NT2/D1 (cell line): Measurements from ENCODE around the gene COL20A1.

Experiments used
- SUZ12 ChIP-seq: IDR thresholded peaks from 2 replicates; pipeline ENCODE4 v1.6.1; 2011; ENCODE audit not compliant: insufficient read length, insufficient read depth; ENCODE audit errors: extremely low read depth
- YY1 ChIP-seq: IDR thresholded peaks from 2 replicates; pipeline ENCODE4 v1.6.1; 2011; ENCODE audit not compliant: insufficient read length, insufficient read depth
- ZNF274 ChIP-seq: IDR thresholded peaks from 2 replicates; pipeline ENCODE4 v1.6.1; 2011; ENCODE audit warnings: mild to moderate bottlenecking, low read depth, low read length

DNA sequence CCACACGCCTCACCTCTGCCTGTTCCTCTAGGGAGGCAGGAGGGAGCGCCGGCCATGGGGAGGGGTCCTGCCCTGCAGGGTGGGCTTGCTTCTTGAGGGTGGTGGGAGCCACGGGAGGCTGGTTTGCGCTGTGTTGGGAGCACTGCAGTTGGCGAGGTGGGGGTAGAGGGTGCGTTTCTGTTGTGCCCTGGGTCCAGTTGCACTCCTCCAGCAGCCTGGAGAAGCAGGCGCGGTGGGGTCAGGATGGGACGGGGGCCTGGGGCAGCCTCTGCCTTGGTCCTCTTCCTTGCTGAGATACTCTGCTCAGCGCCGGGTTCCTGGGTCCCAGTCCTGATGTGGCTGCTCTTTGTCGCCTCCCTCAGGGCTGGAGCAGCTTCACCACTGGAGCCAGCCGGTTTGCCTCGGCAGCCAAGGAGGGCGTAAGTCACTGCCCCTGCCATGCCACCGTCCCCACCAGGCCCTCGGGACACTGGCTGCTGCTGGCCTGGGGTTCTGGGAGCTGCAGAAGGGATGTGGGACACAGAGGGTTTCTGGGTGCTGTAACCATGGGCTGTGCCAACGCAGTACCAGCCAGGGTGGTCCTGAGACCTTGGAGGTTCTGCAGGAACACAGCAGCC is 11.9 kb upstream of the COL20A1 start:
- TF ChIP-seq ZNF274 (no peak), YY1 (no peak), SUZ12 (no peak)
